ENCODE data around the gene UPK2.

DNA sequence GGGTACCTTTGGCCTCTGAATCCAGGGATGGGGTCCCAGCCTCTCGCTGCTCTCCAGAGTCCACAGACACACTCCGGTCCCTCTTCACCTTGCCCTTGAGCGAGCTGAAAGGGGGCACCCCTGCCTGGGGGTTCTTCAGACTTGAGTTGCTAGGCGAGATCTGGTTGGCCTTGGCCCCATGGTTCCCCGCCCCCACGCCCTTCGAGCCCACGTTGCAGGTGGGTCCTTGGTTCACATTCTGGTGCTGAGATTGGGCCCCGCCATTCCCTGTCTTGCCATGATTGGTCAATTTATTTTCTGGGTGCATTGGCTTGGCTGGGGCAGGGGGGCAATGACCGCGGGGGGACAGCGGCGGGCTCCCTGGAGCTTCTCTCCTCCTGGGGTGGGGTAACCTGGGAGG lies 47.8 kb upstream of the UPK2 start:
- TF ChIP-seq ZNF473 (tag by site-specific recombination; IDR thresholded peaks at IDR 0.05), result no peak
- no peak for TF ChIP-seq ZNF274 (IDR thresholded peaks at IDR 0.05; ENCODE audit: low read length)
- no peak for TF ChIP-seq ZNF274 (tag by site-specific recombination; IDR thresholded peaks at IDR 0.05; ENCODE audit: borderline replicate concordance)
- no peak for TF ChIP-seq TRIM28 (IDR thresholded peaks at IDR 0.05; ENCODE audit: borderline replicate concordance, low read length)
- TF ChIP-seq, protein P1, sequence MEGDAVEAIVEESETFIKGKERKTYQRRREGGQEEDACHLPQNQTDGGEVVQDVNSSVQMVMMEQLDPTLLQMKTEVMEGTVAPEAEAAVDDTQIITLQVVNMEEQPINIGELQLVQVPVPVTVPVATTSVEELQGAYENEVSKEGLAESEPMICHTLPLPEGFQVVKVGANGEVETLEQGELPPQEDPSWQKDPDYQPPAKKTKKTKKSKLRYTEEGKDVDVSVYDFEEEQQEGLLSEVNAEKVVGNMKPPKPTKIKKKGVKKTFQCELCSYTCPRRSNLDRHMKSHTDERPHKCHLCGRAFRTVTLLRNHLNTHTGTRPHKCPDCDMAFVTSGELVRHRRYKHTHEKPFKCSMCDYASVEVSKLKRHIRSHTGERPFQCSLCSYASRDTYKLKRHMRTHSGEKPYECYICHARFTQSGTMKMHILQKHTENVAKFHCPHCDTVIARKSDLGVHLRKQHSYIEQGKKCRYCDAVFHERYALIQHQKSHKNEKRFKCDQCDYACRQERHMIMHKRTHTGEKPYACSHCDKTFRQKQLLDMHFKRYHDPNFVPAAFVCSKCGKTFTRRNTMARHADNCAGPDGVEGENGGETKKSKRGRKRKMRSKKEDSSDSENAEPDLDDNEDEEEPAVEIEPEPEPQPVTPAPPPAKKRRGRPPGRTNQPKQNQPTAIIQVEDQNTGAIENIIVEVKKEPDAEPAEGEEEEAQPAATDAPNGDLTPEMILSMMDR (tag by site-specific recombination; IDR thresholded peaks at IDR 0.05), result no peak
- TF ChIP-seq KLF9 (tag by site-specific recombination; IDR thresholded peaks at IDR 0.05; ENCODE audit: low read depth), result no peak
- TF ChIP-seq ZNF549 (tag by site-specific recombination; IDR thresholded peaks at IDR 0.05), result no peak
- no peak for TF ChIP-seq MYNN (tag by site-specific recombination; IDR thresholded peaks at IDR 0.05; ENCODE audit: borderline replicate concordance)
- no peak for TF ChIP-seq ZNF132 (tag by site-specific recombination; IDR thresholded peaks at IDR 0.05; ENCODE audit: borderline replicate concordance)
- TF ChIP-seq, protein P2, sequence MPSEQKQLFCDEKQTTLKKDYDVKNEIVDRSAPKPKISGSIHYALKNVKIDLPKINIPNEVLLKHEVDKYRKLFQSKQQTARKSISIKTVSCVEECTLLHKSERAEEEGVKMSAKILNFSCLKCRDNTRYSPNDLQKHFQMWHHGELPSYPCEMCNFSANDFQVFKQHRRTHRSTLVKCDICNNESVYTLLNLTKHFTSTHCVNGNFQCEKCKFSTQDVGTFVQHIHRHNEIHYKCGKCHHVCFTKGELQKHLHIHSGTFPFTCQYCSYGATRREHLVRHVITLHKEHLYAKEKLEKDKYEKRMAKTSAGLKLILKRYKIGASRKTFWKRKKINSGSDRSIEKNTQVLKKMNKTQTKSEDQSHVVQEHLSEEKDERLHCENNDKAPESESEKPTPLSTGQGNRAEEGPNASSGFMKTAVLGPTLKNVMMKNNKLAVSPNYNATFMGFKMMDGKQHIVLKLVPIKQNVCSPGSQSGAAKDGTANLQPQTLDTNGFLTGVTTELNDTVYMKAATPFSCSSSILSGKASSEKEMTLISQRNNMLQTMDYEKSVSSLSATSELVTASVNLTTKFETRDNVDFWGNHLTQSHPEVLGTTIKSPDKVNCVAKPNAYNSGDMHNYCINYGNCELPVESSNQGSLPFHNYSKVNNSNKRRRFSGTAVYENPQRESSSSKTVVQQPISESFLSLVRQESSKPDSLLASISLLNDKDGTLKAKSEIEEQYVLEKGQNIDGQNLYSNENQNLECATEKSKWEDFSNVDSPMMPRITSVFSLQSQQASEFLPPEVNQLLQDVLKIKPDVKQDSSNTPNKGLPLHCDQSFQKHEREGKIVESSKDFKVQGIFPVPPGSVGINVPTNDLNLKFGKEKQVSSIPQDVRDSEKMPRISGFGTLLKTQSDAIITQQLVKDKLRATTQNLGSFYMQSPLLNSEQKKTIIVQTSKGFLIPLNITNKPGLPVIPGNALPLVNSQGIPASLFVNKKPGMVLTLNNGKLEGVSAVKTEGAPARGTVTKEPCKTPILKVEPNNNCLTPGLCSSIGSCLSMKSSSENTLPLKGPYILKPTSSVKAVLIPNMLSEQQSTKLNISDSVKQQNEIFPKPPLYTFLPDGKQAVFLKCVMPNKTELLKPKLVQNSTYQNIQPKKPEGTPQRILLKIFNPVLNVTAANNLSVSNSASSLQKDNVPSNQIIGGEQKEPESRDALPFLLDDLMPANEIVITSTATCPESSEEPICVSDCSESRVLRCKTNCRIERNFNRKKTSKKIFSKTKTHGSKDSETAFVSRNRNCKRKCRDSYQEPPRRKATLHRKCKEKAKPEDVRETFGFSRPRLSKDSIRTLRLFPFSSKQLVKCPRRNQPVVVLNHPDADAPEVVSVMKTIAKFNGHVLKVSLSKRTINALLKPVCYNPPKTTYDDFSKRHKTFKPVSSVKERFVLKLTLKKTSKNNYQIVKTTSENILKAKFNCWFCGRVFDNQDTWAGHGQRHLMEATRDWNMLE (tag by site-specific recombination; conservative IDR thresholded peaks at IDR 0.05; ENCODE audit: low read depth), result no peak
- TF ChIP-seq, protein P3, sequence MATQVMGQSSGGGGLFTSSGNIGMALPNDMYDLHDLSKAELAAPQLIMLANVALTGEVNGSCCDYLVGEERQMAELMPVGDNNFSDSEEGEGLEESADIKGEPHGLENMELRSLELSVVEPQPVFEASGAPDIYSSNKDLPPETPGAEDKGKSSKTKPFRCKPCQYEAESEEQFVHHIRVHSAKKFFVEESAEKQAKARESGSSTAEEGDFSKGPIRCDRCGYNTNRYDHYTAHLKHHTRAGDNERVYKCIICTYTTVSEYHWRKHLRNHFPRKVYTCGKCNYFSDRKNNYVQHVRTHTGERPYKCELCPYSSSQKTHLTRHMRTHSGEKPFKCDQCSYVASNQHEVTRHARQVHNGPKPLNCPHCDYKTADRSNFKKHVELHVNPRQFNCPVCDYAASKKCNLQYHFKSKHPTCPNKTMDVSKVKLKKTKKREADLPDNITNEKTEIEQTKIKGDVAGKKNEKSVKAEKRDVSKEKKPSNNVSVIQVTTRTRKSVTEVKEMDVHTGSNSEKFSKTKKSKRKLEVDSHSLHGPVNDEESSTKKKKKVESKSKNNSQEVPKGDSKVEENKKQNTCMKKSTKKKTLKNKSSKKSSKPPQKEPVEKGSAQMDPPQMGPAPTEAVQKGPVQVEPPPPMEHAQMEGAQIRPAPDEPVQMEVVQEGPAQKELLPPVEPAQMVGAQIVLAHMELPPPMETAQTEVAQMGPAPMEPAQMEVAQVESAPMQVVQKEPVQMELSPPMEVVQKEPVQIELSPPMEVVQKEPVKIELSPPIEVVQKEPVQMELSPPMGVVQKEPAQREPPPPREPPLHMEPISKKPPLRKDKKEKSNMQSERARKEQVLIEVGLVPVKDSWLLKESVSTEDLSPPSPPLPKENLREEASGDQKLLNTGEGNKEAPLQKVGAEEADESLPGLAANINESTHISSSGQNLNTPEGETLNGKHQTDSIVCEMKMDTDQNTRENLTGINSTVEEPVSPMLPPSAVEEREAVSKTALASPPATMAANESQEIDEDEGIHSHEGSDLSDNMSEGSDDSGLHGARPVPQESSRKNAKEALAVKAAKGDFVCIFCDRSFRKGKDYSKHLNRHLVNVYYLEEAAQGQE (tag by site-specific recombination; IDR thresholded peaks at IDR 0.05), result no peak
- TF ChIP-seq ZNF529 (tag by site-specific recombination; IDR thresholded peaks at IDR 0.05; ENCODE audit: insufficient replicate concordance), result no peak
- TF ChIP-seq ZNF121 (tag by site-specific recombination; IDR thresholded peaks at IDR 0.05), result no peak
- TF ChIP-seq, protein P4, sequence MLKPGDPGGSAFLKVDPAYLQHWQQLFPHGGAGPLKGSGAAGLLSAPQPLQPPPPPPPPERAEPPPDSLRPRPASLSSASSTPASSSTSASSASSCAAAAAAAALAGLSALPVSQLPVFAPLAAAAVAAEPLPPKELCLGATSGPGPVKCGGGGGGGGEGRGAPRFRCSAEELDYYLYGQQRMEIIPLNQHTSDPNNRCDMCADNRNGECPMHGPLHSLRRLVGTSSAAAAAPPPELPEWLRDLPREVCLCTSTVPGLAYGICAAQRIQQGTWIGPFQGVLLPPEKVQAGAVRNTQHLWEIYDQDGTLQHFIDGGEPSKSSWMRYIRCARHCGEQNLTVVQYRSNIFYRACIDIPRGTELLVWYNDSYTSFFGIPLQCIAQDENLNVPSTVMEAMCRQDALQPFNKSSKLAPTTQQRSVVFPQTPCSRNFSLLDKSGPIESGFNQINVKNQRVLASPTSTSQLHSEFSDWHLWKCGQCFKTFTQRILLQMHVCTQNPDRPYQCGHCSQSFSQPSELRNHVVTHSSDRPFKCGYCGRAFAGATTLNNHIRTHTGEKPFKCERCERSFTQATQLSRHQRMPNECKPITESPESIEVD (tag by site-specific recombination; IDR thresholded peaks at IDR 0.05), result no peak
- TF ChIP-seq ZNF335 (tag by site-specific recombination; conservative IDR thresholded peaks at IDR 0.05), result no peak

Measured in HEK293 (cell line).